HG03196 (cell line): ENCODE data around the gene KIAA0232.
"Not testable (repeated sequence)": the region's sequence is repeated elsewhere in the genome, so short reads cannot be mapped to it uniquely, and the experiment has no call there.

ENCODE experiments used
- ATAC-seq: cut with Tn5 transposase; IDR thresholded peaks from one replicate; pipeline ENCODE4 v1.9.1; 2021; ENCODE audit not compliant: unreplicated experiment

Gene KIAA0232

GRCh38 chr4:6806924-6807626, 24.5 kb downstream of the KIAA0232 start:
- ATAC-seq: no peak

GRCh38 chr4:6808259-6808658, 25.7 kb downstream of the KIAA0232 start:
- no peak for ATAC-seq

- ATAC-seq: no peak
Observed at GRCh38 chr4:6811165-6811564, 28.6 kb downstream of the KIAA0232 start.

GRCh38 chr4:6812766-6813165, 30.2 kb downstream of the KIAA0232 start:
- no peak for ATAC-seq

GRCh38 chr4:6813725-6814124, 31.2 kb downstream of the KIAA0232 start:
- no peak for ATAC-seq

- no peak for ATAC-seq
Observed at GRCh38 chr4:6815029-6815836, 32.7 kb downstream of the KIAA0232 start.

- ATAC-seq: no peak
Observed at GRCh38 chr4:6819295-6819694, 36.8 kb downstream of the KIAA0232 start.

GRCh38 chr4:6820695-6821094, 38.2 kb downstream of the KIAA0232 start:
- no peak for ATAC-seq

GRCh38 chr4:6824071-6824470, 41.5 kb downstream of the KIAA0232 start:
- no peak for ATAC-seq

GRCh38 chr4:6824772-6825402, 42.4 kb downstream of the KIAA0232 start:
- no peak for ATAC-seq

- ATAC-seq: no peak
Observed at GRCh38 chr4:6825403-6825802, 42.9 kb downstream of the KIAA0232 start.

- no peak for ATAC-seq
Observed at GRCh38 chr4:6826781-6827508, 44.4 kb downstream of the KIAA0232 start.

- ATAC-seq: no peak
Observed at GRCh38 chr4:6829086-6829485, 46.6 kb downstream of the KIAA0232 start.

GRCh38 chr4:6834867-6835266, 52.3 kb downstream of the KIAA0232 start:
- no peak for ATAC-seq

GRCh38 chr4:6835616-6836015, 53.1 kb downstream of the KIAA0232 start:
- ATAC-seq: not testable (repeated sequence)

- ATAC-seq: not testable (repeated sequence)
Observed at GRCh38 chr4:6837106-6837505, 54.6 kb downstream of the KIAA0232 start.

GRCh38 chr4:6839579-6839978, 57.1 kb downstream of the KIAA0232 start:
- no peak for ATAC-seq

- no peak for ATAC-seq
Observed at GRCh38 chr4:6840062-6840976, 57.8 kb downstream of the KIAA0232 start.

- ATAC-seq: no peak
Observed at GRCh38 chr4:6845027-6845426, 62.5 kb downstream of the KIAA0232 start.

- no peak for ATAC-seq
Observed at GRCh38 chr4:6845574-6845973, 63.0 kb downstream of the KIAA0232 start.
